ENCODE measurements around the gene CLDN14. TPM values are rescaled to one million over a fixed set of nuclear protein-coding genes. Genes with fewer than 3 reads are reported as not detected.

The CLDN14 gene
- total RNA-seq, 1 experiment from 2014 or later: not detected

DNA sequence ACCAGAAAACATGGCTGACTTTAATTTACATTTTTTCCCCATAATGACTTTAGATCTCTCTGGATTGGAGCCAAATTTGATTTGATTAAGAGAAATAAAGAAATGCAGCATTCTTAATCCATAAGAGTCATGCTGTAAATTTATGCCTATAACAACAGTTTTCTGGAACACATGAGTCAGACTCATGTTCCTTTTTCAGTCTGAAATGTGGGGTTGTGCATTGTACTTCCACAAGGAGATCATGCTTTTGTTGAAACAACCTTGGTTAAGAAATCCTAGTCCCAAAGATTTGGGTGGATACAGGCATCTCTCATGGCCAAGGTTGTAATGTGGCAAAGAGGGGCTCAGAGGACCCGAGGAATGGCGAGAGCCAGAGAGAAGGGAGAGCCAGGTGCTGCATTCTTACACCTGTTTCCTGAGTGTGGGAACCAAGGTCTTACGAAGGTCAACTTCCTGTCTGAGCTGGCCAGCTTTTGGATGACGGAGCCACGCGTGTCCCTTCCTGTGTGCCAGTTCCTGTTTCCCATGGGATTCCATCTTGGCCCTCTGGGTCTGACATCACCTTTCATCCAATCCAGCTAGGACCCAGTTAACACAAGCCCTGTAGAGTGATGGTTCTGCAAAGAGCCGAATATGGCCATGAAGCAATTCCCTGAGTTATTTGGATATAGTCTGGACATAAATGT is 23.1 kb downstream of the CLDN14 start:
- Mint-ChIP-seq H3K4me3 (no peak overlapping the region), H3K9me3 (no peaks in the 10 kb centered on the region), H3K36me3 (ENCODE audit: insufficient read depth in 1 of 3, low read depth in 3 of 3) (no peaks in the 10 kb centered on the region), H3K4me1 (peaks cover 24 to 31% of the 10 kb centered on the region in 2 experiments), H3K27me3 (ENCODE audit: low read depth) (no peaks in the 10 kb centered on the region; the same call in 1 of the 2 replicates), H3K27ac (no peak overlapping the region)
- H3K4me2 ChIP-seq (ENCODE audit: insufficient read depth, insufficient read length, low read length): no peak overlapping the region
- DNase-seq: no peak
- H3K18ac ChIP-seq (ENCODE audit: insufficient read length, low read depth, low read length): no peak overlapping the region
- H3K9me3 ChIP-seq (ENCODE audit: control insufficient read depth, low read depth, low read length): no peaks in the 10 kb centered on the region
- TF ChIP-seq, protein P1, sequence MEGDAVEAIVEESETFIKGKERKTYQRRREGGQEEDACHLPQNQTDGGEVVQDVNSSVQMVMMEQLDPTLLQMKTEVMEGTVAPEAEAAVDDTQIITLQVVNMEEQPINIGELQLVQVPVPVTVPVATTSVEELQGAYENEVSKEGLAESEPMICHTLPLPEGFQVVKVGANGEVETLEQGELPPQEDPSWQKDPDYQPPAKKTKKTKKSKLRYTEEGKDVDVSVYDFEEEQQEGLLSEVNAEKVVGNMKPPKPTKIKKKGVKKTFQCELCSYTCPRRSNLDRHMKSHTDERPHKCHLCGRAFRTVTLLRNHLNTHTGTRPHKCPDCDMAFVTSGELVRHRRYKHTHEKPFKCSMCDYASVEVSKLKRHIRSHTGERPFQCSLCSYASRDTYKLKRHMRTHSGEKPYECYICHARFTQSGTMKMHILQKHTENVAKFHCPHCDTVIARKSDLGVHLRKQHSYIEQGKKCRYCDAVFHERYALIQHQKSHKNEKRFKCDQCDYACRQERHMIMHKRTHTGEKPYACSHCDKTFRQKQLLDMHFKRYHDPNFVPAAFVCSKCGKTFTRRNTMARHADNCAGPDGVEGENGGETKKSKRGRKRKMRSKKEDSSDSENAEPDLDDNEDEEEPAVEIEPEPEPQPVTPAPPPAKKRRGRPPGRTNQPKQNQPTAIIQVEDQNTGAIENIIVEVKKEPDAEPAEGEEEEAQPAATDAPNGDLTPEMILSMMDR (conservative IDR thresholded peaks at IDR 0.05): no peak
- no peak overlapping the region for H3K27ac ChIP-seq (ENCODE audit: insufficient read length, low read depth, low read length)
- H3K14ac ChIP-seq (ENCODE audit: insufficient read depth, low read length): no peak overlapping the region
- H4K20me1 ChIP-seq (ENCODE audit: control insufficient read depth, insufficient read depth, insufficient read length): no peaks in the 10 kb centered on the region
- H3T11ph ChIP-seq (ENCODE audit: low read length): no peak overlapping the region
- no peak overlapping the region for H4K5ac ChIP-seq (ENCODE audit: insufficient read length, low read depth, low read length)
- no peaks in the 10 kb centered on the region for H3K79me1 ChIP-seq (ENCODE audit: insufficient read depth, low read depth, low read length, poor library complexity, severe bottlenecking)
- H2AK5ac ChIP-seq (ENCODE audit: insufficient read length, low read length): no peak overlapping the region
- H3K4ac ChIP-seq (ENCODE audit: low read depth, low read length): no peak overlapping the region
- H3K23ac ChIP-seq (ENCODE audit: insufficient read length, low read depth, low read length): no peak overlapping the region
- WGBS (ENCODE audit: extremely low coverage, insufficient read length, low lambda C conversion rate): no CpG with 5 or more reads among the region's 7 CpGs
- H4K91ac ChIP-seq (ENCODE audit: insufficient read length, low read depth, low read length): no peak overlapping the region
- peaks cover 8% of the 10 kb centered on the region; the same call in 1 of the 2 replicates for H3K4me1 ChIP-seq (ENCODE audit: insufficient read depth, low read length)
- H3K23me2 ChIP-seq (ENCODE audit: insufficient read length, low read depth, low read length, poor library complexity, severe bottlenecking): no peaks in the 10 kb centered on the region
- H2BK20ac ChIP-seq (ENCODE audit: low read depth, low read length, poor library complexity, severe bottlenecking): no peak overlapping the region
- no peak overlapping the region for H2BK120ac ChIP-seq (ENCODE audit: low read depth, low read length, poor library complexity, severe bottlenecking)
- no peak overlapping the region for H2BK5ac ChIP-seq (ENCODE audit: insufficient read length, low read length)
- no peaks in the 10 kb centered on the region for H3K79me2 ChIP-seq (ENCODE audit: insufficient read depth, low read length)
- no peak overlapping the region for H2BK12ac ChIP-seq (ENCODE audit: insufficient read length, low read depth, low read length)
- no peak overlapping the region for H2BK15ac ChIP-seq (ENCODE audit: low read depth, low read length)
- H3K56ac ChIP-seq (ENCODE audit: insufficient read length, low read depth, low read length): no peak overlapping the region
- no peak overlapping the region for H4K8ac ChIP-seq (replicated peaks; ENCODE audit: insufficient read length, low read depth, low read length)
- H2AFZ ChIP-seq (ENCODE audit: low read length): no peak overlapping the region
- H3K9ac ChIP-seq (ENCODE audit: extremely low read depth, insufficient read length, low read length): no peak overlapping the region
- no peaks in the 10 kb centered on the region for H3K27me3 ChIP-seq (ENCODE audit: insufficient read depth, low read length)

Measured in H9 (cell line).